SIG-M5 (cell line): ENCODE data around the gene ME1.
"Not testable (repeated sequence)": the region's sequence is repeated elsewhere in the genome, so short reads cannot be mapped to it uniquely, and the experiment has no call there.

Source experiments
- DNase-seq: peaks from one replicate; lab custom pipeline; 2025; lab: John Stamatoyannopoulos, UW

ME1 gene

GRCh38 chr6:83256719-83257118, 174.1 kb downstream of the ME1 start:
- DNase-seq: not testable (repeated sequence)

GRCh38 chr6:83252719-83253118, 178.1 kb downstream of the ME1 start:
- no peak for DNase-seq

GRCh38 chr6:83250235-83250634, 180.6 kb downstream of the ME1 start:
- no peak for DNase-seq

GRCh38 chr6:83247471-83247870, 183.4 kb downstream of the ME1 start:
- no peak for DNase-seq

- no peak for DNase-seq
Measured at GRCh38 chr6:83231146-83231545, 199.7 kb downstream of the ME1 start.

GRCh38 chr6:83226517-83226916, 204.3 kb downstream of the ME1 start:
- no peak for DNase-seq

GRCh38 chr6:83221889-83222479, 208.9 kb downstream of the ME1 start:
- DNase-seq: no peak

GRCh38 chr6:83221276-83221675, 209.6 kb downstream of the ME1 start:
- DNase-seq: no peak

- no peak for DNase-seq
Measured at GRCh38 chr6:83220121-83220520, 210.7 kb downstream of the ME1 start.

- DNase-seq: no peak
Measured at GRCh38 chr6:83218646-83219045, 212.2 kb downstream of the ME1 start.

GRCh38 chr6:83216806-83217205, 214.0 kb downstream of the ME1 start:
- no peak for DNase-seq

- DNase-seq: no peak
Measured at GRCh38 chr6:83215131-83216047, 215.5 kb downstream of the ME1 start.

GRCh38 chr6:83202031-83202430, 228.8 kb downstream of the ME1 start:
- DNase-seq: no peak

- DNase-seq: no peak
Measured at GRCh38 chr6:83199863-83200225, 231.0 kb downstream of the ME1 start.

GRCh38 chr6:83199173-83199862, 231.5 kb downstream of the ME1 start:
- DNase-seq: no peak

- DNase-seq: no peak
Measured at GRCh38 chr6:83198486-83199172, 232.2 kb downstream of the ME1 start.

- DNase-seq: no peak
Measured at GRCh38 chr6:83193747-83194566, 236.9 kb downstream of the ME1 start.

- peak; percentile 37 for DNase-seq
Measured at GRCh38 chr6:83192871-83193746, 237.7 kb downstream of the ME1 start, which contains the start of the genes PGM3 and RWDD2A. Gene PGM3, minus strand, starts transcription at chr6:83193265. Its CDS starts 2,253 bp downstream, at chr6:83191012. Gene RWDD2A, plus strand, starts transcription at chr6:83193357. Its CDS starts 1,095 bp downstream, at chr6:83194452.

GRCh38 chr6:83192456-83192855, 238.4 kb downstream of the ME1 start:
- DNase-seq: no peak

- DNase-seq: not testable (repeated sequence)
Measured at GRCh38 chr6:83191974-83192373, 238.9 kb downstream of the ME1 start.
